HG03442 (cell line): Measurements from ENCODE around the gene CROCC.
"Not testable (repeated sequence)": the region's sequence is repeated elsewhere in the genome, so short reads cannot be mapped to it uniquely, and the experiment has no call there.

Experiments used
- ATAC-seq: cut with Tn5 transposase; IDR thresholded peaks from one replicate; pipeline ENCODE4 v1.9.1; 2021; ENCODE audit warnings: mild to moderate bottlenecking, moderate library complexity; ENCODE audit not compliant: unreplicated experiment

The CROCC gene, protein sequence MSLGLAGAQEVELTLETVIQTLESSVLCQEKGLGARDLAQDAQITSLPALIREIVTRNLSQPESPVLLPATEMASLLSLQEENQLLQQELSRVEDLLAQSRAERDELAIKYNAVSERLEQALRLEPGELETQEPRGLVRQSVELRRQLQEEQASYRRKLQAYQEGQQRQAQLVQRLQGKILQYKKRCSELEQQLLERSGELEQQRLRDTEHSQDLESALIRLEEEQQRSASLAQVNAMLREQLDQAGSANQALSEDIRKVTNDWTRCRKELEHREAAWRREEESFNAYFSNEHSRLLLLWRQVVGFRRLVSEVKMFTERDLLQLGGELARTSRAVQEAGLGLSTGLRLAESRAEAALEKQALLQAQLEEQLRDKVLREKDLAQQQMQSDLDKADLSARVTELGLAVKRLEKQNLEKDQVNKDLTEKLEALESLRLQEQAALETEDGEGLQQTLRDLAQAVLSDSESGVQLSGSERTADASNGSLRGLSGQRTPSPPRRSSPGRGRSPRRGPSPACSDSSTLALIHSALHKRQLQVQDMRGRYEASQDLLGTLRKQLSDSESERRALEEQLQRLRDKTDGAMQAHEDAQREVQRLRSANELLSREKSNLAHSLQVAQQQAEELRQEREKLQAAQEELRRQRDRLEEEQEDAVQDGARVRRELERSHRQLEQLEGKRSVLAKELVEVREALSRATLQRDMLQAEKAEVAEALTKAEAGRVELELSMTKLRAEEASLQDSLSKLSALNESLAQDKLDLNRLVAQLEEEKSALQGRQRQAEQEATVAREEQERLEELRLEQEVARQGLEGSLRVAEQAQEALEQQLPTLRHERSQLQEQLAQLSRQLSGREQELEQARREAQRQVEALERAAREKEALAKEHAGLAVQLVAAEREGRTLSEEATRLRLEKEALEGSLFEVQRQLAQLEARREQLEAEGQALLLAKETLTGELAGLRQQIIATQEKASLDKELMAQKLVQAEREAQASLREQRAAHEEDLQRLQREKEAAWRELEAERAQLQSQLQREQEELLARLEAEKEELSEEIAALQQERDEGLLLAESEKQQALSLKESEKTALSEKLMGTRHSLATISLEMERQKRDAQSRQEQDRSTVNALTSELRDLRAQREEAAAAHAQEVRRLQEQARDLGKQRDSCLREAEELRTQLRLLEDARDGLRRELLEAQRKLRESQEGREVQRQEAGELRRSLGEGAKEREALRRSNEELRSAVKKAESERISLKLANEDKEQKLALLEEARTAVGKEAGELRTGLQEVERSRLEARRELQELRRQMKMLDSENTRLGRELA (N-terminal part only)

DNA sequence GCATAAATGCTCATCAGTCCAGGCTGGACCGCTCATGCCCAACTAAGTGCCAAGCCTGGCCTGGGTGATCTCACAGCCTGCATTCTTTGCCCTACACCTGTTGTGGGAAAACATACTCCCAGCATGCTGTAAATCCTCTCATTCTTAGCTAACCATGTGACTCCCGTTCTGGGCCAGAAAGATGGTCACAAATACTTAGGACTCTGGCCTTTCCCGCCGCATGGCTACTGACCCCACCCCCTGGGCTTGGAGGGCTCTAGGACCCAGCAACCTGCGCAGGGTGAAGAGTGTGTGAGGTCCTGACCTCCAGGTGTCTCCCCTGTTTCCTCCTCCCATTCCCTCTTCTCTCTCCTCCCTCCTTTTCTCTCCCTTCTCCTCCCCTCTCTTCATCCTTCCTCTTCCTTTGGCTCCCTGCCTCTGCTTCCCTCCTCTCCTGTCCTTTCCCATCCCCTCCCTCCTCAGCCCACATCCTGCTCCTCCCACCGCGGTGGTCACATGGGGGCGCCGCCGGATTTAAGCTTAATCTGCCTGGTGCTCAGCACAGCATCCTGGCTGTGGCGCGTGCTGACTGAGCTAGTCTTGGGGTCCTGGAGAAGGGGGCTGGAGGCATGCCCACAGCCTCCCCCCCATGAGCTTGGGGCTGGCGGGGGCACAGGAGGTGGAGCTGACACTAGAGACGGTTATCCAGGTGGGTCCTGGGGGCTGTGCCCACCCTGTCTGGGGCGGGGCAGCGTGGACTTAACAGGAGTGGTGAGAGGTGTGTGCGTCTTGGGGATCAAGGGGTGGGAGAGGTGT, at the start of gene CROCC:
Gene CROCC, plus strand, starts transcription at position 541 of the 795 bp plus-strand sequence. Its CDS starts 88 bp downstream, at position 629.
- ATAC-seq: no peak

DNA sequence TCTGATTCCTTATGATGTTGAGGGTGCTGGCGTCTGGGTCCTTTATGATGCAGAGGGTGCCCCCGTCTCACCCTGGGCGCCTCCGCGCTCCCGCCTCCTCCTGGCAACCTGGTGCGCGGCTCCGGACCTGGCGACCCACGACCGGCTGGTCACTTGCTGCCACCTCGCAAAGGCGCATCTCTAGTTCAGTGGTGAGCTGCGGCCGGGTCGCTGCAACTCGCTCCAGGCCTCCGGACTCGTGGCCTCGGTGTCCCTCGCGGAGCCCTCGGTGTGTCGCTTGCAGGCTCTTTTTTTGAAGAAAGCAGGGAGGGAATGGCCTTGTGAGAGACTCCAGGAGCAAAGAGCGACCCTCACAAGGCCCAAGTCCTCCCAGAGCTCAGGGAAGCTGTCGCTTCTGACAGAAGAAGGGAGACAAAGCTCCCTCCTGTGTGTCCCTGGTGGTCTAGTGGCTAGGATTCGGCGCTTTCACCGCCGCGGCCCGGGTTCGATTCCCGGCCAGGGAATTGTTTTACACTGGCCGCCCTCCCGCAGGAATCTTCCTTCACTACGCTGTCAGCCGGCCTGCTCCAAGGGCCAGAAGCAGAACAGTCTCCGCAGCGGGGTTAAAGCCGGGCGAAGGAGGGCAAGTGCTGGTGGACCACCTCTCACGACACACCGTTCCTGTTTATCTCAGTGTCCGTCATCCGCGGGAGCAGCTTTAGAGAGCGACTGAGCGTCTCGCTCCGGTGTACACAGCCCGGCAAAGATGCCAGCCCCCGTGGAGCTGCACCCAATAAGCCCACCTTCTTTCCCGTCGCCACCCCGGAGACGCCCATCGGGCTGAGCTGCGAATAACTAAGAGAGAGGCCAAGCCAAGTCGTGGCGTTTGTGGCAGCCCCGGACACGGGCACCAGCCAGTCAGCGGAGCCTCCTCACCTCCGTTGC, 49.3 kb upstream of the CROCC start:
- ATAC-seq: not testable (repeated sequence)

DNA sequence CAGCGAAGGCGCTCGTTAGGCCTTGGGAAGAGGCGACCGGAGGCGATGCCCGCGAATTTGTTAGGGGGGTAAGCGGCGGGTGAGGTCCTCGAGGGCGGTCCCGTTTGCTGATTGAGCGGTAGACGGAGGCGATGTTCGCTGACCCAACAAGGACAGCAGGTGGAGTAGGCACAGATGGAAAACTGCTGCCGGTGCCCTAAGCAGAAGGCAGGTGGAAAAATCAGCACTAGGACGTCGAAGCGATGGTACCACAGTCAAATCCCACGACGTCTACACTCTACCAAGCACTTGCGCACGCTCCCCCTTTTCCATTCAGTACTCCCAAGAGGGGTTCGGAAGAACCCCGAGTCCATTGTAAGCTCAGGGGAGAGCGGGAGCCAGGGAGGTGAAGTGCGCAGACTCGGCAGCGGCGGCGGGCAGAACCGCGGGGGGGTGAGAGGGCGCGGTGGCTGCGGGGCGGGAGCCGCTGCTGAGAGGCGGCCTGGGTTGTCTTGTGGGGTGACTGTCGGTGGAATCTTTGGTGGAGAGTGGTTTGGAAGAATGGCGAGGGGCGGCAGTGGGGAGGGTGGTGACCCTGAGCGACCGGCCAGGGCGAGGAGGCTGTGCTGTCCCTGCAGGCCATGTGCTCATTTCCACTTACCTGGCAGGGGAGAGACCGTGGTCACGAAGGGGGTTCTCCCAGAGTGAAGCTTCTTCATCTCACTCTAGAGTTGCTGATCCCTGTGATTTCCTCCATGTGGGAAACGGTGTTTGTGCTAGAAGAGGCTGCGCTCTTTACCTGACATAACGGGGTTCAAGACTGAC, 48.5 kb upstream of the CROCC start:
- ATAC-seq: not testable (repeated sequence)

DNA sequence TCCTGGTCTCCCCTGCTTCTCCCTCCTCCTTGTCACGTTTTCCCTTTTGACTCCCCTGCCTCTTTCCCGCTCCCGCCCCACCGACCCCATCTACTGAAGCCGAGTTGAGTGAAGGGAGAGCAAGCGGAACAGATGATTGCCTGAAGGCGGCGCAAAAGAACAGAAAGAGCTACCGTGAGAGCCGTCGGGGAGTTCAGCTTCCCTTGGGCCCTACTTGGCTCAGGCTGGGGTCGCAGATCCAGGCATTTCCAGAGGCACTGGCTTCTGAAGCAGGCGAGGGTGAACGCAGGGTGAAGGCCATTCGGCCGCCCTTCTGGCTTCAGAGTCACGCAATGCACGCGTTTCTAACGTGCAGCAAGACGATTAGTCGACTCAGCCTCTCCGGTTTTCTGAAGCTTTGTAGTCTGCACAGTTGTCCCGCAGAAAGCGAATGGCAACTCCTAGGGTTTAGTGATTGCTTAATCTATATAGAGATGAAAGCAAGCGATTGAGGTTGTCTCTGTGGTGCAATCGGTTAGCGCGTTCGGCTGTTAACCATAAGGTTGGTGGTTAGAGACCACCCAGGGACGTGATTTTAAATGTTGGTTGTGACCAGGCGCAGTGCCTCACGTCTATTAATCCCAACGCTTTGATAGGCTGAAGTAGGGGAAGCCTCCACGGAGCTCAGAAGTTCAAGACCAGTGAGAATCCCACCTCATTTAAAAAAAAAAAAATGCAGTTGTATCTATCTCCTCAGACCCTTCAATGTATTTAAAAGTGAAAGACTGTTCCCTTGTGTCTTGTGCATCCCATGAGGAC, 46.6 kb upstream of the CROCC start:
- ATAC-seq: not testable (repeated sequence)

DNA sequence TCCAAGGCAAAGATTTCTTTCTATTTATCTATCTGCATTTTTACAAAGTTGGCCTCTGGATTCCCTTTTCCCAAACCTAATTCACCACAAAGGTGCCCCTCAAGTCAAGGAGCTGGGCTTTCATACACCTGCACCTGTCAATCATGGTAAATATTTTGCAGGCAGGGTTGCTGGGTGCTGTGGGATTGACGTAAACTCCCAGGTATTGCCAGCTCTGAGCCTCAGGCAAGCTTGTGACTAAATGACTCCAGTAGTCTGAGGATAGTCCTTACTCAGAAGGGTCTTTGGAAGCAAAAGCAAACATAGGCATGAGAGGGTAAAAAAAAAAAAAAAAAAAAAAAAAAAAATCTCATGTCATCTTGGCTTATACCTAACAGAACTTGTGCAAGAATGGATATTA, 40.0 kb upstream of the CROCC start:
- not testable (repeated sequence) for ATAC-seq

DNA sequence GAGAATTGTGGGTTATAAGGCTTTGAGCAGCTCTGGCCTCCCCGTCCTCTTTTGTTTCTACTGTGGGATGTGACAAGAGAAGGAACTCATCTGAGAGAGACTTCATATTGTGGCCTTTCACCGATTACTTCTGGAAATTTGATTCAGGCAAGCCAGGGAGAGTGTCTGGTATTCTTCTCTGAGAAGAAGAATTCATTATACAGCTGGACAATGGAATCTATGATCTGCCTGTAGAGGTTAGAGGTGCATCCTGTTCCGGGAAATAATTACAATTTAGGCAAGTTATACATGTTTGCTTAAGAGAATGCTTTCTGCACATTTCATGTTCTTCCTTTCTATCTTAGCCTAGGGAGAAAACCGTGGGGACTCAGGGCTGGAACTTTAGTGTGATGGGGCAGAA, 38.7 kb upstream of the CROCC start:
- no peak for ATAC-seq

DNA sequence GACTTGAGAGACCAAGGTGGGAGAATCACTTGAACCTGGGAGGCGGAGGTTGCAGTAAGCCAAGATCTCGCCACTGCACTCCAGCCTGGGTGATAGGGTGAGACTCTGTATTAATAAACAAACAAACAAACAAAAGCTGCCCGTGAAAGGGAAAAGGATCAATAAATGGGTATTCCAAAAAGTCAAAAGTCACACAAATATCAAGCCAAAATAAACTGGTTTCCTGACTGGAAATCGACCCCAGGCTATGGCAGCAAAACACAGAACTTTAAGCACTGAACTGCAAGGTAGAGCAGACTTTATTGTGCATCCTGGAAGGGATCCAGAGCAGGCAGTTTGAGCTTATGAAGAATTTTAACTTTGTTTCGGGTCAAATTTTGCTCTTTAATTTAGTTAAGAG, 37.2 kb upstream of the CROCC start:
- ATAC-seq: not testable (repeated sequence)

DNA sequence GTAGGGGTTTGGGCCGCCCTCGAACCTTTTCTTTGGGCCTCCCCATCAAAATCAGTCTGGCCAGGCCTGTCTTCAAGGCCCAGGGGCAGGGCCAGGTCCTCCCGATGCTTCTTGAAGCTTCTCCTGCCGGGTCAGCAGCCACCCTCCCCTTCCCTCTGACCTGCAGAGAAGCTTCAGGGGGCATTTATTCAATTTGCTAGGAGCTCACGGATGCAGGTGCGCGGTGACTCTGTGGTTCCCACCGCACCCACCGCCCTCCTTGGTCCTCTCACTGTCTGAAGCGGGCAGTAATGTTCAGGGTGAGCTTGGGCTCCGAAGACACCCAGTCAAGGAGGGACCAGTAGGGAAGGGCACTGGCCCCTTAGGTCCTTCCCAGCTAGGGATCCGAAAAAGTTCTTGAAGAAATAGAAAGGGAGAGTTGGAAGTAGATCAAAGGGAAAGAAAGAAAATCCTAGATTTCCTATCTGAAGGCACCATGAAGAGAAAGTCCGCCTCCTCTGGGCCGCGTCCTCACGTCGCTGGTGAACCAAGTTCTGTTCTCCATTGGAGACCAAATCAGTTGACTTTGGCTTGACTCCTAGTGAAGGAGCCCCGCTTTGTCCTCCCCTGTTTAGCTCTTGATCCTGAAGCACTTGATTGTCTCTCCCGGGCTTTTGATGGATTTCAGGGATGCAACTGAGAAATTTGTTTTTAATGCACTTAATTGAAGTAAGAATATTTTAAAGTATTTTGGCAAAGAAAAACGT, 34.7 kb upstream of the CROCC start:
- ATAC-seq: no peak

DNA sequence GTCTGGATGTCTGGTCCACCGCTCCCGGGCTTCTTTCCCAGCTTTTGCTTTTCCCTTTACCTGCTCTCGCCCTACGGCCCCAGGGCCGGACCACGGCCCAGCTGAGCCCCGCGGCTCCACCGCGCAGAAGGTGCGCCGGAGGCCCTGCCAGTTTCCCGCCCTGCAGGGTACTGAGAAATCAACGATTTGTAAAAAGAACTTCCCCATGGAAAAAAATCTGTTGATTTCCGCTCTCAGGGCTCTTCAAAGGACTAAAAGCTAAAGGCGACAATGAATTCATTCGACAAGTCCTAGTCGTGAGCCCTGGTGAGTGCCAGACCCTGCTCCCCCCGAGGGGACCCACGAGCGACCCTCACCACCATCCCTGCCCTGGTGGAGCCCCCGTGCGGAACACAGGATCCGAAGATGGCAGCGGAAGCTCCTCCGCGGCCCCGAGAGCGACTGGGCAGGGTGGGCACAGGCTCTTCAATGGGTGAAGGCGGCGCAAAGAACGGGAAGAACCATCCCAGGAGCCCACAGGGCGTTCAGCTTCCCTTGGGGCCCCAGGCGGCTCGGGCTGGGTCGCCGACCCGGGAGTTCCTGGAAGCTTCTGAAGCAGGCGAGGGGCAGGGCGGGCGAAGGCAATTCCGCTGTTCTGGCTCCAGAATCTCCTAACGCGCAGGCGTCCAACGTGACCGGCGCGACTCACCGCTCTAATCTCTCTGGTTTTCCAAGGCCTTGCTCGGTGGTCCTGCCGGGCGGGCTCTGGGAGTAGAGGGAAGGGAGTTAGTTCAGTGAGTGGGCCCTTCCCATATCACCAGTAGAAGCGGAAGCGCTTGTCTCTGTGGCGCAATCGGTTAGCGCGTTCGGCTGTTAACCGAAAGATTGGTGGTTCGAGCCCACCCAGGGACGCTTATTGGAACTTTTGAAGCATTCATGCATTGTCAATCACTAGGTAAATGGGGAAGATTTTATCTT, 32.6 kb upstream of the CROCC start:
- no peak for ATAC-seq

DNA sequence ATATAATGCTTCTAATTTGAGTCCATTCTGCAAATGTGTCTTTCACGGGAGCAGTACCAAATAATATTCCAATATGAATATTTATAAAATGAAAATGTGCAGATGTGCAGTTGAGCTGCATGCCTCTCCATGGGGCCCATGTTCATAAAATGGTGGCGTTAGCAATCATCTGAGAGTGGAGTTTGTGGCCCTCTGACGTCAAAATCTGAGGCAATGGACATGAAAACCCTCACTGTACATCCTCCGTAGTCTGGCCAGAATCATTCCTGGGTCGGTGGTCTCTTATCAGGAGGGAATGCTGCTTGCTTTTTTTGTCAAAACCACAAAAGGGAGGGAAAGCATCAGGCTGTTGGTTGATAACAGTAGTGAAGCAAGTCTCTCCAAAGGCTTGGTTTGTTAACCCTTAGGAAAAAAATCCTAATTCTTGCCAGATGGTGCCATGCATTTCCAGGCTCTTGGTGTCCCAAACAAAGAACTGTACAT, 31.2 kb upstream of the CROCC start:
- ATAC-seq: not testable (repeated sequence)

DNA sequence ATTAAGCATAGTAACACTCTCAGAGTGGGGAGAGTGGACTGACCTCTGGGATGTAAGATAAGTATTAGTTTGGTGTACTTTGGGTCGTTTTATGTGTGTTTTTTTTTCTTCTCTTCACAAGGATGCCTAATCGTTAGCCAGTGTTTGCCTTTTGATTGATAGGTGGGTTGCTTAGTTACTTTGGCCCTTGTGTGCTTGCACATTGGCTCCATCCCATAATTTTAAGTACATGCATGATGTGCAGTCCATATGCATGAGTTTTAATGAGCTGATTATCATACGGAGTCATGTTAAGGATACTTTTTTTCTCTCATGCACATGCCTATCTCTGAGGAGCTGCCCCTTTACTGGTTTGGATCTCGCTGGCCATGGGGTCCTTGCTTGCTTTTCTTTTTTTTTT, 30.7 kb upstream of the CROCC start:
- not testable (repeated sequence) for ATAC-seq

DNA sequence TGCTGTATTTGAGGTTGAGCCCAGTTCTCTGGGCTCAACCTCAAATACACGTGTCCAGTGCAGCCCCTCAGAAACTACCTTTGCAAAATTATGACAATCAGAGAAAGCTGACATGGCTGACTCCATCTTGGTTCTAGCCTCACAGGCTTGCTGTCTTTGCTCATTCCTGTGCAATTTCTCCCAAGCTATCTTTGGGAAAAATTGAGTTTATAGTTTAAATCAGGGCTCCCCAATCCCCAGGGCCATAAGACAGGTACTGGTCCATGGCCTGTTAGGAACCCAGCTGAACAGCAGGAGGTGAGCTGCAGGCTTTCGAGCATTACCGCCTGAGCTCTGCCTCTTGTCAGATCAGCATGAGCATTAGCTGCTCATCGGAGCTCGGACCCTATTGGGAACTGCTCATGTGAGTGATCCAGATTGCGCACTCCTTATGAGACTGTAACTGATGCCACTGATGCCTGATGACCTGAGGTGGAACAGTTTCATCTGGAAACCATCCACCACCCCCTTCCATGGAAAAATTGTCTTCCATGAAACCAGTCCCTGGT, 28.7 kb upstream of the CROCC start:
- ATAC-seq: not testable (repeated sequence)

DNA sequence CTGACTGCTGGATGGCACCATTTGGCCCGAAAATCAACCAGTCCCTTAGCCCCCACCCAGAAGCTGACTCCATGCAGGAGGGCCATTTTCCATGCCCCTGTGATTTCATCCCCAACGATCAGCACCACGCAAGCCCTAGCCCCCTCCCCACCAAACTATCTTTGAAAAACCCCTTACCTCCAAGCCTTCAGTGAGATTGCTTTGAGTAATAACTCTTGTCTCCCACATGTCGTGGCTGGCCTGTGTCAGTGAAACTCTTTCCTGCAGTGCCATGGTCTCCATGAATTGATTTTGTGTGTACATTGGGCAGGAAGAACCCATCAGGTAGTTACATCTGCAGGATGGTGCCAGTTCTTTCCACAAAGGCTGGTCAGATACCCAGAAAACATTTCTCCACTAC, 27.9 kb upstream of the CROCC start:
- not testable (repeated sequence) for ATAC-seq

DNA sequence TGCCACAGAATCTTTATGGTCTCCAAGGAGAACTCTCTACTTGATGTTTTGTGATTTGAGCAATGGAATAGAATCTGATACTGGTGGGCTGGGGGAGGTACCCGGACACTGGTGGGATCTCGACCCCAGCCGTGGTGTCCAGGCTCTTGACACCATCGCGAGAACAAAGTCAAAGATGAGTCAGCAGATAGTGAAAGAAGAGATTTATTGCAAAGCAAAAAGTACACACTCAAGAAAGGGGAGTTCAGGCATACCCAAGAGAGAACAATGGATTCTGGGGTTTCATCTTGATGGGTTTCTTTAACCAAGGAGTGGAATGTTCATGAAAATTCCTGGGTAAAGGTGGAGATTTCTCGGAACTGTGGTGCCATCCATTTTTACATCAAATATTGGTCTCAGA, 27.4 kb upstream of the CROCC start:
- not testable (repeated sequence) for ATAC-seq

DNA sequence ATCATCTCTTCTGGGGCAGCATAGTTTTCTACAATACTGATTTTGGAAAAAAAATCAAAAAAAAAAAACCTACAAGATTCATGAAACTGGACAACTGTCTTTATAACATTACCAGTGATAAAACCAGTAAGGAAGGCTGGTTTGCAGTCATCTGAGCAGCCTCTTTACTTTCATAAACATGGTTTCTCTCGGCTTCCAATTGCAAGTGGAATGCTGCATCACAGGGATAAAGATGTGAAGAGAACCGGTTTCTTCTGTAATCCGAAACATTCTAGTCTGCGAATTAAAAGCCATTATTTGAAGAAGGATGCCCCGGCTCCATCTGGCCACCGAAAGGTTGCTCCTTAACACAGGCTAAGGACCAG, 26.5 kb upstream of the CROCC start:
- ATAC-seq: not testable (repeated sequence)
